Muscle layer of colon (tissue), 2 donors: ENCODE data around the gene TTR.

Experiments
- H3K27ac ChIP-seq: one replicate; pipeline ENCODE4 v1.7.0; 2013; ENCODE audit warnings: low read depth, mild to moderate bottlenecking, low read length, moderate library complexity
- H3K27me3 ChIP-seq, 2 donors: one replicate each; pipeline ENCODE4 v1.7.0; 2013; ENCODE audit warnings: low read length in 2 of 2, mild to moderate bottlenecking in 2 of 2; ENCODE audit not compliant: insufficient read depth in 2 of 2, control insufficient read depth in 1 of 2
- H3K36me3 ChIP-seq: one replicate; pipeline ENCODE4 v1.7.0; 2013; ENCODE audit warnings: mild to moderate bottlenecking, low read length; ENCODE audit not compliant: insufficient read depth
- H3K4me1 ChIP-seq: one replicate; pipeline ENCODE4 v1.7.0; 2013; ENCODE audit warnings: mild to moderate bottlenecking, low read length; ENCODE audit not compliant: insufficient read depth
- H3K4me3 ChIP-seq, 2 donors: one replicate each; pipeline ENCODE4 v1.7.0; 2013; ENCODE audit warnings: low read length in 2 of 2, low read depth in 1 of 2, mild to moderate bottlenecking in 1 of 2, moderate library complexity in 1 of 2
- H3K9ac ChIP-seq: one replicate; pipeline ENCODE4 v1.7.0; 2013; ENCODE audit warnings: low read length
- H3K9me3 ChIP-seq: one replicate; pipeline ENCODE4 v1.7.0; 2013; ENCODE audit warnings: mild to moderate bottlenecking, low read length
- donor health status: abdominal sarcoma.
- donor health status: Adenocarcinoma of cecum.

The TTR gene

DNA sequence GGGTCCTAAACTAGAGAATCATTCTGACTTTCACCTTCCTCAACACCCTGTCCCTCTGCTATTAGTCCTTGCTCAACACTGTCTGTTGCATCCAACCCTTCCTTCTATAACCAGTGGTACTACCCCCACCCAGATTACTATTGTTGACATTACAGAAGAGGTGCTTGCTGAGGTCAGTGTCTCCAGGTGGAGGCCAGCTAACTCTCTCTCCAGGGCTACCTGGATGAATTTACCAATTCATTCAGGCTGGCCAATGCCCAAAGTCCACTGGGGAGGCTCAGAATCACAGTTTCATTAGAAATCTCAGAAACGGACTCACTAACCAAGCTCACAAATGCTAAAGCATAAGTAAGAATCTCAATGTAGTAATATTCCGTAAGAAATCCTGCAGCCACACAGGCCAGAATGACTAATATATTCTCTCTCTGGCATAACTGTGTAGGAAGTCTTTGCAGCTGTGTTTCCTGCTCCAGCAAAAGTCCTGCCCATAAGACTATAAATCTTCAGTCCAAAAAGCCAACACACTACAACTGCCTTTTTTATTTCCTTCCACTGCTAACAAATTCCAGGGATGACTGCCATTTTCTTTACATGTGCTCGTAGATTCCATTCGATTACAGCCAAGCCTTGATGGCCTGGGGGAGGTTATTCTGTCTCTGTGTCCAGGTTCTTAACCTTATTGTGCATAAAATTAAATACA, 10.0 kb upstream of the TTR start:
- H3K9me3 ChIP-seq = no peaks in the 10 kb centered on the region
- H3K36me3 ChIP-seq = no peaks in the 10 kb centered on the region
- no peak overlapping the region for H3K27ac ChIP-seq
- H3K9ac ChIP-seq = no peak overlapping the region
- no peaks in the 10 kb centered on the region for H3K27me3 ChIP-seq
- peaks cover 8% of the 10 kb centered on the region for H3K4me1 ChIP-seq
- H3K4me3 ChIP-seq = no peak overlapping the region

GRCh38 chr18:31583185-31583854, 8.4 kb upstream of the TTR start:
- H3K9ac ChIP-seq = no peak overlapping the region
- no peaks in the 10 kb centered on the region for H3K27me3 ChIP-seq
- H3K27ac ChIP-seq = no peak overlapping the region
- H3K9me3 ChIP-seq = no peaks in the 10 kb centered on the region
- H3K4me3 ChIP-seq = no peak overlapping the region
- no peaks in the 10 kb centered on the region for H3K36me3 ChIP-seq
- H3K4me1 ChIP-seq = peaks cover 8% of the 10 kb centered on the region

- Histone ChIP-seq H3K4me1 (peaks cover 8% of the 10 kb centered on the region), H3K4me3 (no peak overlapping the region), H3K27ac (no peak overlapping the region), H3K27me3 (no peaks in the 10 kb centered on the region), H3K36me3 (no peaks in the 10 kb centered on the region), H3K9me3 (no peaks in the 10 kb centered on the region), H3K9ac (no peak overlapping the region)
Measured at GRCh38 chr18:31585991-31586390, 5.7 kb upstream of the TTR start.

DNA sequence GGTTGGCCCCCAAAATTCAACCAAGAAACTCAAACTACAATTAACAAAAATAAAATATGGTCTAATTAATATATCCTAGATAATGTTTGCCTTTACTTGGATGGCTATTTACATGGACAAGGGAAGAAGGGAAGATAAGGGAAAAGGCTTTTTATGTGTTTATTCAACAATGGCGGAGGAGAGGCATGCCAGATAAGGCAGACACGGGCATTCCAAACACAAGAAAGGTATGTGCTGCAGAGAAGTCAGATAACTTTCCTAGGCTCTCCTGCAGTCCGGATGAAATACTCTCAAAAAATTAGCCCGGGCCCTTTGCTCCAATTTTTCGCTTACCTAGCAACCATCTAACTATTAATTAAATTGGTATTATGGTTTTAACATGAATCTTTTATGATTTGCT, 5.1 kb upstream of the TTR start:
- Histone ChIP-seq H3K4me1 (peaks cover 6% of the 10 kb centered on the region), H3K4me3 (no peak overlapping the region), H3K36me3 (no peaks in the 10 kb centered on the region), H3K27ac (no peak overlapping the region), H3K9me3 (no peaks in the 10 kb centered on the region), H3K9ac (no peak overlapping the region), H3K27me3 (no peaks in the 10 kb centered on the region)

- H3K27ac ChIP-seq = no peak overlapping the region
- no peak overlapping the region for H3K4me3 ChIP-seq
- H3K27me3 ChIP-seq = no peaks in the 10 kb centered on the region
- H3K4me1 ChIP-seq = no peaks in the 10 kb centered on the region
- no peaks in the 10 kb centered on the region for H3K36me3 ChIP-seq
- no peaks in the 10 kb centered on the region for H3K9me3 ChIP-seq
- no peak overlapping the region for H3K9ac ChIP-seq
Measured at GRCh38 chr18:31587529-31587928, 4.1 kb upstream of the TTR start.

GRCh38 chr18:31590570-31590969, 1.1 kb upstream of the TTR start:
- H3K27me3 ChIP-seq = no peaks in the 10 kb centered on the region
- no peak overlapping the region for H3K4me3 ChIP-seq
- H3K9ac ChIP-seq = no peak overlapping the region
- no peak overlapping the region for H3K27ac ChIP-seq
- no peaks in the 10 kb centered on the region for H3K4me1 ChIP-seq
- no peaks in the 10 kb centered on the region for H3K9me3 ChIP-seq
- no peaks in the 10 kb centered on the region for H3K36me3 ChIP-seq

DNA sequence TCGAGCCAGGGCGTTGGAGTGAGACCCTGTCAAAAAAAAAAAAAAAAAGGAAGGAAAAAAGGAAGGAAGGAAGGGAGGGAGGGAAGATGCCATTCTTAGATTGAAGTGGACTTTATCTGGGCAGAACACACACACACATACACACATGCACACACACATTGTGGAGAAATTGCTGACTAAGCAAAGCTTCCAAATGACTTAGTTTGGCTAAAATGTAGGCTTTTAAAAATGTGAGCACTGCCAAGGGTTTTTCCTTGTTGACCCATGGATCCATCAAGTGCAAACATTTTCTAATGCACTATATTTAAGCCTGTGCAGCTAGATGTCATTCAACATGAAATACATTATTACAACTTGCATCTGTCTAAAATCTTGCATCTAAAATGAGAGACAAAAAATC, 564 bp upstream of the TTR start:
- no peaks in the 10 kb centered on the region for H3K27me3 ChIP-seq
- no peak overlapping the region for H3K27ac ChIP-seq
- no peaks in the 10 kb centered on the region for H3K9me3 ChIP-seq

DNA sequence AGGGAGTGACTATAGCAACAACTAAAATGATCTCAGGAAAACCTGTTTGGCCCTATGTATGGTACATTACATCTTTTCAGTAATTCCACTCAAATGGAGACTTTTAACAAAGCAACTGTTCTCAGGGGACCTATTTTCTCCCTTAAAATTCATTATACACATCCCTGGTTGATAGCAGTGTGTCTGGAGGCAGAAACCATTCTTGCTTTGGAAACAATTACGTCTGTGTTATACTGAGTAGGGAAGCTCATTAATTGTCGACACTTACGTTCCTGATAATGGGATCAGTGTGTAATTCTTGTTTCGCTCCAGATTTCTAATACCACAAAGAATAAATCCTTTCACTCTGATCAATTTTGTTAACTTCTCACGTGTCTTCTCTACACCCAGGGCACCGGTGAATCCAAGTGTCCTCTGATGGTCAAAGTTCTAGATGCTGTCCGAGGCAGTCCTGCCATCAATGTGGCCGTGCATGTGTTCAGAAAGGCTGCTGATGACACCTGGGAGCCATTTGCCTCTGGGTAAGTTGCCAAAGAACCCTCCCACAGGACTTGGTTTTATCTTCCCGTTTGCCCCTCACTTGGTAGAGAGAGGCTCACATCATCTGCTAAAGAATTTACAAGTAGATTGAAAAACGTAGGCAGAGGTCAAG, 955 bp downstream of the TTR start:
- no peaks in the 10 kb centered on the region for H3K36me3 ChIP-seq
- H3K9ac ChIP-seq = no peak overlapping the region
- H3K27me3 ChIP-seq = no peaks in the 10 kb centered on the region
- H3K27ac ChIP-seq = no peak overlapping the region
- no peak overlapping the region for H3K4me3 ChIP-seq
- no peaks in the 10 kb centered on the region for H3K4me1 ChIP-seq
- no peaks in the 10 kb centered on the region for H3K9me3 ChIP-seq

More for the DNA sequence above, 564 bp upstream of the TTR start:
- Histone ChIP-seq H3K4me3 (no peak overlapping the region), H3K9ac (no peak overlapping the region), H3K4me1 (no peaks in the 10 kb centered on the region), H3K36me3 (no peaks in the 10 kb centered on the region)

- H3K27me3 ChIP-seq = no peaks in the 10 kb centered on the region
- no peak overlapping the region for H3K4me3 ChIP-seq
- no peaks in the 10 kb centered on the region for H3K36me3 ChIP-seq
- H3K9me3 ChIP-seq = no peaks in the 10 kb centered on the region
- no peak overlapping the region for H3K9ac ChIP-seq
- no peaks in the 10 kb centered on the region for H3K4me1 ChIP-seq
- H3K27ac ChIP-seq = no peak overlapping the region
Measured at GRCh38 chr18:31595121-31595771, 3.6 kb downstream of the TTR start.

DNA sequence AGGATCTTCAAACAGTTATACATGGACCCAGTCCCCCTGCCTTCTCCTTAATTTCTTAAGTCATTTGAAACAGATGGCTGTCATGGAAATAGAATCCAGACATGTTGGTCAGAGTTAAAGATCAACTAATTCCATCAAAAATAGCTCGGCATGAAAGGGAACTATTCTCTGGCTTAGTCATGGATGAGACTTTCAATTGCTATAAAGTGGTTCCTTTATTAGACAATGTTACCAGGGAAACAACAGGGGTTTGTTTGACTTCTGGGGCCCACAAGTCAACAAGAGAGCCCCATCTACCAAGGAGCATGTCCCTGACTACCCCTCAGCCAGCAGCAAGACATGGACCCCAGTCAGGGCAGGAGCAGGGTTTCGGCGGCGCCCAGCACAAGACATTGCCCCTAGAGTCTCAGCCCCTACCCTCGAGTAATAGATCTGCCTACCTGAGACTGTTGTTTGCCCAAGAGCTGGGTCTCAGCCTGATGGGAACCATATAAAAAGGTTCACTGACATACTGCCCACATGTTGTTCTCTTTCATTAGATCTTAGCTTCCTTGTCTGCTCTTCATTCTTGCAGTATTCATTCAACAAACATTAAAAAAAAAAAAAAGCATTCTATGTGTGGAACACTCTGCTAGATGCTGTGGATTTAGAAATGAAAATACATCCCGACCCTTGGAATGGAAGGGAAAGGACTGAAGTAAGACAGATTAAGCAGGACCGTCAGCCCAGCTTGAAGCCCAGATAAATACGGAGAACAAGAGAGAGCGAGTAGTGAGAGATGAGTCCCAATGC, 4.6 kb downstream of the TTR start:
- H3K36me3 ChIP-seq = no peaks in the 10 kb centered on the region
- H3K4me3 ChIP-seq = no peak overlapping the region
- no peaks in the 10 kb centered on the region for H3K9me3 ChIP-seq
- H3K27me3 ChIP-seq = no peaks in the 10 kb centered on the region
- no peak overlapping the region for H3K9ac ChIP-seq
- H3K4me1 ChIP-seq = no peaks in the 10 kb centered on the region
- no peak overlapping the region for H3K27ac ChIP-seq
